LNCaP clone FGC (cell line): ENCODE data around the gene GRAMD2A.

Experiments used
- DNase-seq: peaks from one replicate; pipeline ENCODE4 v3.0.0-alpha.2; 2011; ENCODE audit warnings: low read depth
- H3K4me3 ChIP-seq: 2 replicates; pipeline ENCODE4 v1.5.1; 2011; ENCODE audit warnings: mild to moderate bottlenecking, low read depth, low read length, control low read depth
- CTCF ChIP-seq: IDR thresholded peaks from 2 replicates; pipeline ENCODE4 v1.5.1; 2012; ENCODE audit warnings: mild to moderate bottlenecking; ENCODE audit not compliant: control insufficient read depth, insufficient read depth; ENCODE audit errors: extremely low read depth

The GRAMD2A gene

GRCh38 chr15:72236381-72237003, 38.9 kb upstream of the GRAMD2A start:
- H3K4me3 ChIP-seq: no peak overlapping the region
- TF ChIP-seq CTCF: no peak
- no peak for DNase-seq

- H3K4me3 ChIP-seq: no peak overlapping the region
- no peak for DNase-seq
Observed at GRCh38 chr15:72235298-72235697, 37.7 kb upstream of the GRAMD2A start.

GRCh38 chr15:72233769-72234168, 36.2 kb upstream of the GRAMD2A start:
- no peak for DNase-seq
- no peak for TF ChIP-seq CTCF

More at GRCh38 chr15:72235298-72235697, 37.7 kb upstream of the GRAMD2A start:
- TF ChIP-seq CTCF: no peak

GRCh38 chr15:72231833-72232478, 34.4 kb upstream of the GRAMD2A start:
- no peak for TF ChIP-seq CTCF
- DNase-seq: peak; percentile 65
- H3K4me3 ChIP-seq: peak overlapping the region; percentile 97

More at GRCh38 chr15:72233769-72234168, 36.2 kb upstream of the GRAMD2A start:
- no peak overlapping the region for H3K4me3 ChIP-seq

- TF ChIP-seq CTCF: no peak
- peak; percentile 97 for DNase-seq
- peak within 1 kb of the TSS; percentile 97 for H3K4me3 ChIP-seq
Observed at GRCh38 chr15:72231066-72231832, 33.7 kb upstream of the GRAMD2A start, which contains the start of gene PKM. PKM (minus strand) TSS chr15:72231190; CDS start chr15:72219097, 12,093 bp downstream.

GRCh38 chr15:72230197-72231065, 32.8 kb upstream of the GRAMD2A start:
- peak; percentile 45 for DNase-seq
- peak overlapping the region; percentile 97 for H3K4me3 ChIP-seq
- no peak for TF ChIP-seq CTCF
